DND-41 (cell line): Measurements from ENCODE around the gene USP5.
"Not testable (repeated sequence)": the region's sequence is repeated elsewhere in the genome, so short reads cannot be mapped to it uniquely, and the experiment has no call there.

Experiments used
- EZH2 ChIP-seq: IDR thresholded peaks from 3 replicates; pipeline ENCODE4 v1.6.1; 2012; ENCODE audit warnings: borderline replicate concordance, low read depth, mild to moderate bottlenecking, moderate library complexity, low read length, inconsistent platforms; ENCODE audit not compliant: severe bottlenecking
- TF ChIP-seq, protein P1 (sequence below): IDR thresholded peaks from 2 replicates; pipeline ENCODE4 v1.5.1; 2012; ENCODE audit warnings: borderline replicate concordance, low read length, moderate library complexity, mild to moderate bottlenecking; ENCODE audit not compliant: poor library complexity, severe bottlenecking; ENCODE audit errors: extremely low read depth

DNA sequence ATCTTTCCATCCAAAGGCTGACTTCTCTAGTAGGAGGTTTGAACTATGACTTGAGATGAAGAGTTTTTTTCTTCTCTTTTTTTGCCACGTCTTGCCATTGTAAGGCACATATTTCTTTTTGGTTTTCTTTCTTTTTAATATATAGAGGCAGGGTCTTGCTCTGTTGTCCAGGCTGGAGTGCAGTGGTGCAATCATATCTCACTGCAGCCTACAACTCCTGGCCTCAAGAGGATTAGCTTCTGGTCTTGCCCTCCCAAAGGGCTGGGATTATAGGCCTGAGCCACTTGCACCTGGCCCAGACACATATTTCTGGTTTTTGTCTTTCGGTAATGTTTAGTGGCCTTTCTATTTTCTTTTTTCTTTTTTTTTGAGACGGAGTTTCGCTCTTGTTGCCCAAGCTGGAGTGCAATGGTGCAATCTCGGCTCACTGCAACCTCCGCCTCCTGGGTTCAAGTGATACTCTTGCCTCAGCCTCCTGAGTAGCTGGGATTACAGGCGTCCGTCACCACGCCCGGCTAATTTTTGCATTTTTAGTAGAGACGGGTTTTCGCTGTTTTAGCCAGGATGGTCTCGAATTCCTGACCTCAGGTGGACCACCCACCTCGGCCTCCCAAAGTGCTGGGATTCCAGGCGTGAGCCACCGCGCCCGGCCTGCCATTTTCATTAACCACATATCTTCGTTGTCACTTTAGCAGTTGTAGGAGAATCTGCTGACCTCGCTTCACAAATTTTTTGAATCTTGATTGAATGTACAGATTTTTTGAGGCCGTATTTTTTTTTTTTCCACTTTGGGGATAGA is 38.0 kb downstream of the USP5 start:
- TF ChIP-seq, protein P1, sequence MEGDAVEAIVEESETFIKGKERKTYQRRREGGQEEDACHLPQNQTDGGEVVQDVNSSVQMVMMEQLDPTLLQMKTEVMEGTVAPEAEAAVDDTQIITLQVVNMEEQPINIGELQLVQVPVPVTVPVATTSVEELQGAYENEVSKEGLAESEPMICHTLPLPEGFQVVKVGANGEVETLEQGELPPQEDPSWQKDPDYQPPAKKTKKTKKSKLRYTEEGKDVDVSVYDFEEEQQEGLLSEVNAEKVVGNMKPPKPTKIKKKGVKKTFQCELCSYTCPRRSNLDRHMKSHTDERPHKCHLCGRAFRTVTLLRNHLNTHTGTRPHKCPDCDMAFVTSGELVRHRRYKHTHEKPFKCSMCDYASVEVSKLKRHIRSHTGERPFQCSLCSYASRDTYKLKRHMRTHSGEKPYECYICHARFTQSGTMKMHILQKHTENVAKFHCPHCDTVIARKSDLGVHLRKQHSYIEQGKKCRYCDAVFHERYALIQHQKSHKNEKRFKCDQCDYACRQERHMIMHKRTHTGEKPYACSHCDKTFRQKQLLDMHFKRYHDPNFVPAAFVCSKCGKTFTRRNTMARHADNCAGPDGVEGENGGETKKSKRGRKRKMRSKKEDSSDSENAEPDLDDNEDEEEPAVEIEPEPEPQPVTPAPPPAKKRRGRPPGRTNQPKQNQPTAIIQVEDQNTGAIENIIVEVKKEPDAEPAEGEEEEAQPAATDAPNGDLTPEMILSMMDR, result not testable (repeated sequence)
- not testable (repeated sequence) for TF ChIP-seq EZH2
